SK-N-SH (cell line): Measurements from ENCODE around the gene HILPDA. TPM values are rescaled to one million over a fixed set of nuclear protein-coding genes. Genes with fewer than 3 reads are reported as not detected.

Experiments used
- CTCF ChIA-PET: fragments of 300-600, 350-600 bp; formaldehyde crosslinking; extraction: SDS; loops from one replicate; lab custom pipeline; 2021; lab: Yijun Ruan, JAX
- POLR2A ChIA-PET: fragments of 350-600 bp; sonication (Branson Sonifier 250); formaldehyde crosslinking; extraction: SDS; loops from one replicate; lab custom pipeline; 2020; ENCODE audit warnings: antibody characterized with exemption, inconsistent platforms; lab: Yijun Ruan, JAX
- DNase-seq: peaks from one replicate; pipeline ENCODE4 v3.0.0; 2012
- H2AFZ ChIP-seq: fragments of 200-600 bp; sonication (generic); 2 replicates; pipeline ENCODE4 v1.8.1; 2016; ENCODE audit warnings: antibody characterized with exemption, mild to moderate bottlenecking, low read depth
- H3F3A ChIP-seq: fragments of 200-600 bp; sonication (generic); replicated peaks from 2 replicates; pipeline ENCODE3; 2016; ENCODE audit warnings: antibody characterized with exemption, mild to moderate bottlenecking; ENCODE audit not compliant: insufficient read depth
- H3K27ac ChIP-seq, 2 experiments: fragments of 200-500 bp in 1 of 2; fragments of 200-600 bp in 1 of 2; sonication (Bioruptor generic) in 1 of 2; sonication (generic), shearing (Covaris generic) in 1 of 2; 2 replicates each; pipeline versions ENCODE4 v1.5.1 to v1.6.1; 2014 to 2016; ENCODE audit warnings: low read depth in 2 of 2, inconsistent platforms in 1 of 2, low read length in 1 of 2, mild to moderate bottlenecking in 1 of 2, mixed read lengths in 1 of 2
- H3K27me3 ChIP-seq: fragments of 200-600 bp; sonication (generic), shearing (Covaris generic); 2 replicates; pipeline ENCODE4 v1.6.1; 2016; ENCODE audit warnings: mixed run types; ENCODE audit not compliant: insufficient read depth
- H3K36me3 ChIP-seq, 2 experiments: fragments of 200-500 bp in 1 of 2; fragments of 200-600 bp in 1 of 2; sonication (Bioruptor generic) in 1 of 2; sonication (generic) in 1 of 2; replicated peaks in 1 of 2; 2 replicates each; pipeline versions ENCODE3 to v1.5.1; 2014 to 2016; ENCODE audit warnings: low read length in 1 of 2, mild to moderate bottlenecking in 1 of 2; ENCODE audit not compliant: insufficient read depth in 2 of 2, control insufficient read depth in 1 of 2
- H3K4me1 ChIP-seq, 2 experiments: fragments of 200-500 bp in 1 of 2; fragments of 200-600 bp in 1 of 2; sonication (Bioruptor generic) in 1 of 2; sonication (generic), shearing (Covaris generic) in 1 of 2; 2 replicates each; pipeline versions ENCODE4 v1.5.1 to v1.6.1; 2014 to 2016; ENCODE audit warnings: low read depth in 1 of 2, low read length in 1 of 2, mixed run types in 1 of 2; ENCODE audit not compliant: insufficient read depth in 2 of 2, control insufficient read depth in 1 of 2
- H3K4me2 ChIP-seq: fragments of 200-600 bp; sonication (generic), shearing (Covaris generic); 2 replicates; pipeline ENCODE4 v1.6.1; 2017; ENCODE audit warnings: mixed run types
- H3K4me3 ChIP-seq, 2 experiments: fragments of 200-500 bp in 1 of 2; fragments of 200-600 bp in 1 of 2; sonication (Bioruptor generic) in 1 of 2; sonication (generic), shearing (Covaris generic) in 1 of 2; 2 replicates each; pipeline versions ENCODE4 v1.5.1 to v1.8.1; 2014 to 2016; ENCODE audit warnings: low read depth in 2 of 2, inconsistent platforms in 1 of 2, low read length in 1 of 2, mild to moderate bottlenecking in 1 of 2, mixed read lengths in 1 of 2, moderate library complexity in 1 of 2
- H3K79me2 ChIP-seq: fragments of 200-600 bp; sonication (generic); 2 replicates; pipeline ENCODE4 v1.8.1; 2017; ENCODE audit warnings: mild to moderate bottlenecking; ENCODE audit not compliant: insufficient read depth
- H3K9ac ChIP-seq: fragments of 200-600 bp; sonication (generic); 2 replicates; pipeline ENCODE4 v1.6.1; 2017; ENCODE audit warnings: mixed run types
- H3K9me2 ChIP-seq: fragments of 200-600 bp; sonication (generic); 2 replicates; pipeline ENCODE4 v1.6.1; 2017; ENCODE audit warnings: mixed run types
- H3K9me3 ChIP-seq: fragments of 200-600 bp; sonication (generic); 2 replicates; pipeline ENCODE4 v1.6.1; 2017; ENCODE audit warnings: mixed run types, mild to moderate bottlenecking, moderate library complexity
- H4K20me1 ChIP-seq: fragments of 200-600 bp; sonication (generic); 2 replicates; pipeline ENCODE4 v1.6.1; 2017; ENCODE audit warnings: mild to moderate bottlenecking, mixed run types; ENCODE audit not compliant: insufficient read depth
- CHD2 ChIP-seq: fragments of 150-350 bp; IDR thresholded peaks from 2 replicates; pipeline ENCODE4 v1.6.1; 2018; ENCODE audit warnings: low read length; ENCODE audit not compliant: partially characterized antibody
- FOSL2 ChIP-seq: IDR thresholded peaks from 2 replicates; pipeline ENCODE4 v1.4.0; 2012; ENCODE audit warnings: low read depth, mild to moderate bottlenecking, moderate library complexity, borderline replicate concordance
- GABPA ChIP-seq: IDR thresholded peaks from 2 replicates; pipeline ENCODE4 v1.4.0; 2012; ENCODE audit warnings: low read depth, mild to moderate bottlenecking
- MXI1 ChIP-seq: IDR thresholded peaks from 2 replicates; pipeline ENCODE4 v1.6.1; 2012; ENCODE audit warnings: mild to moderate bottlenecking, low read depth, low read length, improper control_type of control experiment
- NFIC ChIP-seq: IDR thresholded peaks from 2 replicates; pipeline ENCODE4 v1.4.0; 2012; ENCODE audit warnings: borderline replicate concordance
- RAD21 ChIP-seq: IDR thresholded peaks from 2 replicates; pipeline ENCODE4 v1.6.1; 2012; ENCODE audit warnings: mild to moderate bottlenecking, low read length
- RFX5 ChIP-seq: IDR thresholded peaks from 2 replicates; pipeline ENCODE4 v1.6.1; 2012; ENCODE audit warnings: mild to moderate bottlenecking, improper control_type of control experiment, low read length
- SMC3 ChIP-seq: IDR thresholded peaks from 2 replicates; pipeline ENCODE4 v1.6.1; 2012; ENCODE audit warnings: low read depth, low read length, improper control_type of control experiment
- TAF1 ChIP-seq: IDR thresholded peaks from 2 replicates; pipeline ENCODE4 v1.6.1; 2012; ENCODE audit warnings: low read depth, mild to moderate bottlenecking, low read length, moderate library complexity, borderline replicate concordance
- TEAD4 ChIP-seq: IDR thresholded peaks from 2 replicates; pipeline ENCODE4 v1.4.0; 2012; ENCODE audit warnings: mild to moderate bottlenecking, borderline replicate concordance; ENCODE audit not compliant: insufficient read depth
- USF2 ChIP-seq: fragments of 150-350 bp; IDR thresholded peaks from 2 replicates; pipeline ENCODE4 v1.6.1; 2017; ENCODE audit warnings: antibody characterized with exemption, low read length, low read depth, borderline replicate concordance
- YY1 ChIP-seq: IDR thresholded peaks from 2 replicates; pipeline ENCODE4 v1.4.0; 2012; ENCODE audit warnings: low read depth, mild to moderate bottlenecking
- WGBS: methylation state at CpG from one replicate; pipeline ENCODE4 v1.1.6; 2017; ENCODE audit warnings: low lambda C conversion rate; 5-methylcytosine and 5-hydroxymethylcytosine counted together
- polyA plus RNA-seq, 3 experiments: library from polyadenylated mRNA; depleted of rRNA; stranded (reverse); fragments of >200 nt; gene quantifications; 2 replicates each; pipeline ENCODE4 v1.2.3, GENCODE V29; 2012
- TF ChIP-seq, protein P1 (sequence below): IDR thresholded peaks from 2 replicates; pipeline ENCODE4; 2012
- TF ChIP-seq, protein P2 (sequence below): IDR thresholded peaks from 2 replicates; pipeline ENCODE4 v1.6.1; 2012; ENCODE audit warnings: mild to moderate bottlenecking, low read depth, low read length, moderate library complexity
- TF ChIP-seq, protein P3 (sequence below): IDR thresholded peaks from 2 replicates; pipeline ENCODE4 v1.4.0; 2012; ENCODE audit warnings: low read depth

HILPDA gene
- polyA plus RNA-seq, 1 of the 3 experiments (the other 2 are of a cell fraction) = 24.0 TPM

DNA sequence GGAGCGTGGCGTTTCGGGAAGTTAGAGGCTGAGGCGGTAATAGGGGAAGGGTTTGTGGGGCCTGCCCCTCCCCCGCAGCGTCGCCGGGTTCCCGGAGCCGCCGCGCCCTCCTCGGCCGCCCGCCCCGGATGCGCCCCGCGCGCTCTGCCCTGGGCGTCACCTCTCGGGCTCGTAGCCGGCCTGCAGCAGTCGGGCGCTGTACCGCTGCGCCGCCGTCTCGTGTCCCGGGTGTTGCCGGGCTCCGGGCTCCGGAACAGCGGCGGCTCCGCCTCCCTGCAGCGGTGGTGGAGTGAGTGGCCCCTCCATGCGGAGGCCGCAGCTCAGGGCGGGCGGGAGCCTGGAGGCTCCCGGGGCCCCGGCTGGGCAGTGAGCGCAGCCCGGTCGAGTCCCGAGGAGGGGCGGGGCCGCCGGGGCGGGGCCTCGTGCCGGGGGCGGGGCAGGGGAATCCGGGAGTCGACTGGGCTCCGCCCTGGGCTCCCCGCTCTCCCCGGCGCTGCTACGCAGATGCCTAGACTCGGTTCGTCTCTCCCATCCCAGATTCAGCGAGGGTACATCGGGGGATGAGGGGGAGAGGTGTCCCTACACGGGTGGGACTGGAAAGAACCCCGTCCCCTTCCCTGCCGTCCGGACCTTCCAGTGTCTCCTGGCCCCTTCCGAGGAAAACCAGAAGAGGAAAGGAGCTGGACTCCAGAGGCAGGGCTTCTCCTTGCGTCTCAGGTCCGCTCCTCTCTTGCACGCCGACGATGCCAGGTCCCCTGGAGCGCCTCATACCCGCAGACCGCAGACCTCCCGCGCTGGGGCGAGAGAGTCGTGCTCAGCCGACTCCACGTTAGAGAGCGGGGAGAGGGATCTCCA, 45.9 kb upstream of the HILPDA start, which contains the start of gene IMPDH1 (continued):
- no peak for TF ChIP-seq FOSL2
- TF ChIP-seq YY1 = peak; percentile 31; the same call in 1 of the 2 replicates
- no peak for TF ChIP-seq USF2

GRCh38 chr7:128410451-128410753, 45.3 kb upstream of the HILPDA start:
- H3K4me1 ChIP-seq = peaks cover 15 to 24% of the 10 kb centered on the region in 2 experiments; a peak in 2 of 4 replicates
- 7% methylated on average over 6 of the region's 6 CpGs for WGBS
- H3K4me2 ChIP-seq = peak overlapping the region; percentile 98
- CTCF ChIA-PET = interaction anchor here (4.1 to 50.3 kb wide), 4 partner anchors 7 to 66 kb away, joined by 29 to 1901 read pairs (median 1844); partner anchors contain the start of genes IMPDH1 and RBM28
- H3K9ac ChIP-seq = peak overlapping the region; percentile 73
- DNase-seq = no peak
- H3K9me3 ChIP-seq = no peaks in the 10 kb centered on the region
- H3K36me3 ChIP-seq = no peaks in the 10 kb centered on the region
- no peaks in the 10 kb centered on the region for H3K27me3 ChIP-seq
- peaks cover 28% of the 10 kb centered on the region for H3F3A ChIP-seq
- no peaks in the 10 kb centered on the region for H4K20me1 ChIP-seq
- H3K9me2 ChIP-seq = no peaks in the 10 kb centered on the region
- H2AFZ ChIP-seq = peak overlapping the region; percentile 97
- H3K27ac ChIP-seq = peak overlapping the region in 1 of 2 experiments; percentile 79; a peak in 2 of 4 replicates
- POLR2A ChIA-PET = interaction anchor here (1.5 kb wide), 1 partner anchor 8 kb away, joined by 4 read pairs; no protein-coding TSS in a partner anchor
- peaks cover 2% of the 10 kb centered on the region; the same call in 1 of the 2 replicates for H3K79me2 ChIP-seq
- H3K4me3 ChIP-seq = peak overlapping the region; percentile 69 to 83
- peak; percentile 27; the same call in 1 of the 2 replicates for TF ChIP-seq MXI1
- no peak for TF ChIP-seq CHD2

DNA sequence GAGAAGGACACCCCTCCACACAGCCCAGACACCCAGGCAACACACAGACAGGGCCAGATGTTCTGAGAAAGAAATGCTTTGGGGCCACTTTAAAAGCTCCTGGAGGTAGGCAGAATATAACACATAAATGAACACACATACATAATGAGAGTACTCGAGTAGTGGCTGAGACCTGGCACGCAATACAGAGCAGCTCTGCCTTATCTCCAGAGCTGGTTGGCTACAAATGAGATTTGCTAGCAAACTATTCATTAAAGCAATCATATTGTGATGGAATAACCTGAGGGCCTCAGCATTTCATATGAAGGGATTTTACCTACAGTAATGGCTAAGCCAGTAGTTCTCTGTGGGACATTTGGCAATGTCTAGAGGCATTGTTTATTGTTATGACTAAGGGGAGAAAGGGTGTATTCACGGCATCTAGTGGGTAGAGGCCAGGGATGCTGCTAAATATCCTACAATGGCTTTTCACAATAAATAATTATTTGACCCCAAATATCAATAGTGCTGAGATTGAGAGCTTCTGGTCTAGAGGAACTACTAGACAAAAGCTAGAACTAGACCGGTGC, 40.4 kb upstream of the HILPDA start:
- H3K36me3 ChIP-seq = no peaks in the 10 kb centered on the region
- H3K9me3 ChIP-seq = no peaks in the 10 kb centered on the region
- H3K79me2 ChIP-seq = no peaks in the 10 kb centered on the region
- H3K4me1 ChIP-seq = peaks cover 0 to 5% of the 10 kb centered on the region in 2 experiments; a peak in 1 of 4 replicates
- H4K20me1 ChIP-seq = no peaks in the 10 kb centered on the region
- CTCF ChIA-PET = interaction anchor here (0.9 to 50.3 kb wide), 11 partner anchors 2 to 468 kb away, joined by 3 to 1901 read pairs (median 4); partner anchors contain the start of genes IMPDH1 and RBM28
- H3K27me3 ChIP-seq = no peaks in the 10 kb centered on the region
- H3K27ac ChIP-seq = no peak overlapping the region
- no peak overlapping the region for H3K9ac ChIP-seq
- POLR2A ChIA-PET = interaction anchor here (1.0 kb wide), 1 partner anchor 40 kb away, joined by 3 read pairs; the partner anchor contains the start of gene HILPDA
- H3K4me2 ChIP-seq = no peak overlapping the region
- no peak overlapping the region for H2AFZ ChIP-seq
- H3F3A ChIP-seq = peaks cover 3% of the 10 kb centered on the region
- peak; percentile 75 for DNase-seq
- H3K4me3 ChIP-seq = no peak overlapping the region
- WGBS = 55% methylated on average over 4 of the region's 4 CpGs
- no peaks in the 10 kb centered on the region for H3K9me2 ChIP-seq
- peak; percentile 88 for TF ChIP-seq CHD2
- no peak for TF ChIP-seq TEAD4
- TF ChIP-seq, protein P1, sequence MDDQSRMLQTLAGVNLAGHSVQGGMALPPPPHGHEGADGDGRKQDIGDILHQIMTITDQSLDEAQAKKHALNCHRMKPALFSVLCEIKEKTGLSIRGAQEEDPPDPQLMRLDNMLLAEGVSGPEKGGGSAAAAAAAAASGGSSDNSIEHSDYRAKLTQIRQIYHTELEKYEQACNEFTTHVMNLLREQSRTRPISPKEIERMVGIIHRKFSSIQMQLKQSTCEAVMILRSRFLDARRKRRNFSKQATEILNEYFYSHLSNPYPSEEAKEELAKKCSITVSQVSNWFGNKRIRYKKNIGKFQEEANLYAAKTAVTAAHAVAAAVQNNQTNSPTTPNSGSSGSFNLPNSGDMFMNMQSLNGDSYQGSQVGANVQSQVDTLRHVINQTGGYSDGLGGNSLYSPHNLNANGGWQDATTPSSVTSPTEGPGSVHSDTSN = no peak
- no peak for TF ChIP-seq USF2
- TF ChIP-seq RFX5 = no peak
- TF ChIP-seq, protein P2, sequence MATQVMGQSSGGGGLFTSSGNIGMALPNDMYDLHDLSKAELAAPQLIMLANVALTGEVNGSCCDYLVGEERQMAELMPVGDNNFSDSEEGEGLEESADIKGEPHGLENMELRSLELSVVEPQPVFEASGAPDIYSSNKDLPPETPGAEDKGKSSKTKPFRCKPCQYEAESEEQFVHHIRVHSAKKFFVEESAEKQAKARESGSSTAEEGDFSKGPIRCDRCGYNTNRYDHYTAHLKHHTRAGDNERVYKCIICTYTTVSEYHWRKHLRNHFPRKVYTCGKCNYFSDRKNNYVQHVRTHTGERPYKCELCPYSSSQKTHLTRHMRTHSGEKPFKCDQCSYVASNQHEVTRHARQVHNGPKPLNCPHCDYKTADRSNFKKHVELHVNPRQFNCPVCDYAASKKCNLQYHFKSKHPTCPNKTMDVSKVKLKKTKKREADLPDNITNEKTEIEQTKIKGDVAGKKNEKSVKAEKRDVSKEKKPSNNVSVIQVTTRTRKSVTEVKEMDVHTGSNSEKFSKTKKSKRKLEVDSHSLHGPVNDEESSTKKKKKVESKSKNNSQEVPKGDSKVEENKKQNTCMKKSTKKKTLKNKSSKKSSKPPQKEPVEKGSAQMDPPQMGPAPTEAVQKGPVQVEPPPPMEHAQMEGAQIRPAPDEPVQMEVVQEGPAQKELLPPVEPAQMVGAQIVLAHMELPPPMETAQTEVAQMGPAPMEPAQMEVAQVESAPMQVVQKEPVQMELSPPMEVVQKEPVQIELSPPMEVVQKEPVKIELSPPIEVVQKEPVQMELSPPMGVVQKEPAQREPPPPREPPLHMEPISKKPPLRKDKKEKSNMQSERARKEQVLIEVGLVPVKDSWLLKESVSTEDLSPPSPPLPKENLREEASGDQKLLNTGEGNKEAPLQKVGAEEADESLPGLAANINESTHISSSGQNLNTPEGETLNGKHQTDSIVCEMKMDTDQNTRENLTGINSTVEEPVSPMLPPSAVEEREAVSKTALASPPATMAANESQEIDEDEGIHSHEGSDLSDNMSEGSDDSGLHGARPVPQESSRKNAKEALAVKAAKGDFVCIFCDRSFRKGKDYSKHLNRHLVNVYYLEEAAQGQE = no peak
- TF ChIP-seq MXI1 = peak; percentile 61; the same call in 1 of the 2 replicates
- TF ChIP-seq NFIC = no peak
- TF ChIP-seq RAD21 = no peak
- TF ChIP-seq SMC3 = no peak
- TF ChIP-seq GABPA = no peak
- TF ChIP-seq, protein P3, sequence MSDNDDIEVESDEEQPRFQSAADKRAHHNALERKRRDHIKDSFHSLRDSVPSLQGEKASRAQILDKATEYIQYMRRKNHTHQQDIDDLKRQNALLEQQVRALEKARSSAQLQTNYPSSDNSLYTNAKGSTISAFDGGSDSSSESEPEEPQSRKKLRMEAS = no peak
- TF ChIP-seq TAF1 = no peak
